Choroid plexus epithelial cell (primary cell): ENCODE measurements around the gene SNTB2.

ENCODE experiments used
- DNase-seq: peaks from one replicate; pipeline ENCODE4 v3.0.0-alpha.2; 2010; ENCODE audit warnings: low read depth
- H3K4me3 ChIP-seq: 2 replicates; pipeline ENCODE4 v1.5.1; 2011; ENCODE audit warnings: low read depth, mild to moderate bottlenecking, control low read depth, low read length, moderate library complexity
- TF ChIP-seq, protein P1 (sequence below): conservative IDR thresholded peaks from 2 replicates; pipeline ENCODE4 v1.5.1; 2011; ENCODE audit warnings: low read depth, mild to moderate bottlenecking, control low read depth, inconsistent platforms, low read length, moderate library complexity

The SNTB2 gene

DNA sequence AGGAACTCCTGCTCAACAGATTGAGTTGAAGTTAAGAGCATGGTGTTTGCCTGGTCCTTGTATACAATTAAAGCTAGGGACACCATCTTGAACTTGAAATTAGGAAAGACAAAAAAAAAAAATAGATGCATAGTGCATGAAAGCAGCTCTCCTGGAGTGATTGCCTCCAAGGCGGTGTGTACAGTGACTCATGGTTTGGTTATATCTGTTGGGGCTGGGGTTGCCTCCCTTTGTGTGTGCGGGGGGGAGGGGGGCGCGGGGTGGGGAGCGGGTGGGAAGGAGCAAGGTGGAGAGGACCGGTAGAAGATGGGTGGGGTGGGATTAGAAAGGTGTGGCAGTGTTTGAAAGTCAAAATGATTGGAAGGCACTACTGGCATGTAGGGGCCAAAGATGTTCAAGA lies 161.3 kb downstream of the SNTB2 start:
- no peak for DNase-seq
- TF ChIP-seq, protein P1, sequence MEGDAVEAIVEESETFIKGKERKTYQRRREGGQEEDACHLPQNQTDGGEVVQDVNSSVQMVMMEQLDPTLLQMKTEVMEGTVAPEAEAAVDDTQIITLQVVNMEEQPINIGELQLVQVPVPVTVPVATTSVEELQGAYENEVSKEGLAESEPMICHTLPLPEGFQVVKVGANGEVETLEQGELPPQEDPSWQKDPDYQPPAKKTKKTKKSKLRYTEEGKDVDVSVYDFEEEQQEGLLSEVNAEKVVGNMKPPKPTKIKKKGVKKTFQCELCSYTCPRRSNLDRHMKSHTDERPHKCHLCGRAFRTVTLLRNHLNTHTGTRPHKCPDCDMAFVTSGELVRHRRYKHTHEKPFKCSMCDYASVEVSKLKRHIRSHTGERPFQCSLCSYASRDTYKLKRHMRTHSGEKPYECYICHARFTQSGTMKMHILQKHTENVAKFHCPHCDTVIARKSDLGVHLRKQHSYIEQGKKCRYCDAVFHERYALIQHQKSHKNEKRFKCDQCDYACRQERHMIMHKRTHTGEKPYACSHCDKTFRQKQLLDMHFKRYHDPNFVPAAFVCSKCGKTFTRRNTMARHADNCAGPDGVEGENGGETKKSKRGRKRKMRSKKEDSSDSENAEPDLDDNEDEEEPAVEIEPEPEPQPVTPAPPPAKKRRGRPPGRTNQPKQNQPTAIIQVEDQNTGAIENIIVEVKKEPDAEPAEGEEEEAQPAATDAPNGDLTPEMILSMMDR: no peak
- no peak overlapping the region for H3K4me3 ChIP-seq

DNA sequence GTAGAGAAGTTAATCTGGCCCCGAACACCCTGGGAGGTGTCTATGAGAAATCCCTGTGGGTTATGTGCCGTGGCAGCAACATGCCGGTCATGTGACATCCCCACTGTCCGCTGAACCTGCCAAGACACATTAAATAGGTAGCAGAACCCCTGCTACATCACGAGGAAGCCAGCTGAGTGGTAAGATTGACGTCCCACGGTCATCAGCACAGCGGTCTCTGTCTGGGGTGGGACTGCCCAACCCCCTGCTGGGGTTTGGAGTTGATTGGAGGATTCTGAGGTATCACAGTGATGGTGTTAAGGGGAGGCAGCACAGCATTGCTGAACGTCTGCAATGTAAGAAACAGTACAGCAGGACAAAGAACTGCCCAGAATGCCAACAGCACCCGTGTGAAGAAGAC lies 162.6 kb downstream of the SNTB2 start:
- no peak overlapping the region for H3K4me3 ChIP-seq
- DNase-seq: no peak
- TF ChIP-seq, protein P1: no peak

DNA sequence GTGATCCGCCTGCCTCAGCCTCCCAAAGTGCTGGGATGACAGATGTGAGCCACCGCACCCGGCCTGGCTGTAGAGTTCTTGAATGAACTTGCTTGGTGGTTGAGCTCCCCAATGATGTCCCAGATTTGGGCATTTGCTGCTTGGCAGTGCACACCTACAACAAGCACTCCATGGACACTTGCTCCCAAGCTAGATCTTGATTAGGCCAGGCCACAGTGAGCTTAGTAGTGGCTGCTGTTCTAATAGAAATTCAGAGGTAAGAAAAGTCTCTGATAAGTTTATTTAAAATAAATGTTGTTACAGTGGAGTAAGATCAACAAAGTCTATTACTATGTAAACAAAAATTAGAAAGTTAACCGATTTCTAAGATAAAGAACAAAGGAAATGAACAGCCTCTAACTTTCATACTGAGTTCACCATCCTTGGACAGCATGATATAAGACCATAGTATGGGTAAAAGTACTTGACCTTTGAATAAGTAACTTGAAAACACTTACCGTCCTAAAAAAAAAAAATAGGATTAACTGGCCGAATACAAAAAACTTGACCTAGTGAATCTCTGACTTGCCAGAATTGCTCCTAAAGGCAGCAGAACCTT lies 163.7 kb downstream of the SNTB2 start:
- DNase-seq: no peak
- H3K4me3 ChIP-seq: no peak overlapping the region
- TF ChIP-seq, protein P1: no peak

DNA sequence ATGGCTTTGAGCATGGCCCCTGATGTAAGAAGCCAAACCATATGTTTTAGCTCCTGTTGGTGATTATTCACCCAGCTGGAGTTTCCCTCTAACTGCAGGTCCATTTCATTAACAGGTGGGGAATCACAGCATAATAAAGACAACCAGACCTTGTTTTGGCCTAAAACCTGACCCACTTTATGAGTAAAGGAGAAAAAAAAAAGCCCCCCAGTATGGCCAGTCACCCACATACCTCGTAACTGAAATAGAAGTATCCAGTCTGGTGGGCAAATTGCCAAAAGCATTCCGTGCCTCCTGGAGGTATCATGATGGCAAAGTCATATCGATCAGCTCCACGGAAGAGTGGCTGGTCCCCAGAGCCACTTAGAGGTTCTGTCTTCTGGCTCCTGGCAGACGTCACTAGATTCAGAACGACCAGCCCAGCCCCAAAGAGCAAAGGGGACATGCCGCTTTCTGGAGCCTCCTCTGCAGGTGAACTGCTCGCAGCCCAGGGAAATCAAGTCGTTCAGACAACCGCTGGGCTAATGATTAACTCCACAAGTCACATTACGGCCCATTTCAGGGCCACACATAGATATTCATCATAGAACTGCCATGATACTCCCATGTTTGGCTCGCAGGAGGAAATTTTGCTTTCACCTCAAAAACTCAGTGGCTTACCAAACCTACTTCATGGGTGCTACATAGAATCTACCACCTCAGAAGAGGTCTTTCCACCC lies 164.5 kb downstream of the SNTB2 start, which contains the start of gene TMED6:
TMED6 (minus strand) TSS at position 478 of the 719 bp plus-strand sequence; CDS start at position 445, 33 bp downstream.
- TF ChIP-seq, protein P1: no peak
- no peak within 1 kb of the TSS for H3K4me3 ChIP-seq
- DNase-seq: no peak
